Hematopoietic multipotent progenitor cell treated with erythropoietin and hydrocortisone succinate and interleukin-3 and kit ligand, for 8 days (in vitro differentiated cells): ENCODE results near the gene SUSD4.
"Not testable (repeated sequence)": the region's sequence is repeated elsewhere in the genome, so short reads cannot be mapped to it uniquely, and the experiment has no call there.

Experiments used
- DNase-seq: peaks from one replicate; pipeline ENCODE4 v3.0.0-alpha.2; 2015

Gene SUSD4

DNA sequence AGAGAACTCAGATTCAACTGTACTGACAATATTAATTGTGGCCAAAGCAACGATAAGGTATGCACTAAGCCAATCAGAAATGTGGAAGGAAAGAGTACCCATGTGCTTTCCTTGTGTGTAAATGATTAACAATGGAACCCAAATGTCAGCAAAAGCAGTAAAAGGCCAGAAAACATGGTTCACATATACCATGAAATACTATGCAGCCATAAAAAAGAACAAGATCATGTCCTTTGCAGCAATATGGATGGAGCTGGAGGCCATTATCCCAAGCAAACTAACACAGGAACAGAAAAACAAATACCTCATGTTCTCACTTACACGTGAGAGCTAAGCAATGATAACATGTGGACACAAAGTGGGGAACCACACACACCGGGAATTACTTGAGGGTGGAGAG lies 78.5 kb downstream of the SUSD4 start:
- no peak for DNase-seq

DNA sequence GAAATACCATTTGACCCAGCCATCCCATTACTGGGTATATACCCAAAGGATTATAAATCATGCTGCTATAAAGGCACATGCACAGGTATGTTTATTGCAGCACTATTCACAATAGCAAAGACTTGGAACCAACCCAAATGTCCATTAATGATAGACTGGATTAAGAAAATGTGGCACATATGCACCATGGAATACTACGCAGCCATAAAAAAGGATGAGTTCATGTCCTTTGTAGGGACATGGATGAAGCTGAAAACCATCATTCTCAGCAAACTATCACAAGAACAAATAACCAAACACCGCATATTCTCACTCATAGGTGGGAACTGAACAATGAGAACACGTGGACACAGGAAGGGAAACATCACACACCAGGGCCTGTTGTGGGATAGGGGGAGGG lies 80.3 kb downstream of the SUSD4 start:
- not testable (repeated sequence) for DNase-seq

DNA sequence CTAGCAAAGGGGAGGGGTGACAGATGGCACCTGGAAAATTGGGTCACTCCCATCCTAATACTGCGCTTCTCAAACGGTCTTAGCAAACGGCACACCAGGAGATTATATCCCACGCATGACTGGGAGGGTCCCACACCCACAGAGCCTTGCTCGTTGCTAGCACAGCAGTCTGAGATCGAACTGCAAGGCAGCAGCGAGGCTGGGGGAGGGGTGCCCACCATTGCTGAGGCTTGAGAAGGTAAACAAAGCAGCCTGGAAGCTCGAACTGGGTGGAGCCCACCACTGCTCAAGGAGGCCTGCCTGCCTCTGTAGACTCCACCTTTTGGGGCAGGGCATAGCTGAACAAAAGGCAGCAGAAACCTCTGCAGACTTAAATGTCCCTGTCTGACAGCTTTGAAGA lies 85.7 kb downstream of the SUSD4 start:
- DNase-seq, result not testable (repeated sequence)

DNA sequence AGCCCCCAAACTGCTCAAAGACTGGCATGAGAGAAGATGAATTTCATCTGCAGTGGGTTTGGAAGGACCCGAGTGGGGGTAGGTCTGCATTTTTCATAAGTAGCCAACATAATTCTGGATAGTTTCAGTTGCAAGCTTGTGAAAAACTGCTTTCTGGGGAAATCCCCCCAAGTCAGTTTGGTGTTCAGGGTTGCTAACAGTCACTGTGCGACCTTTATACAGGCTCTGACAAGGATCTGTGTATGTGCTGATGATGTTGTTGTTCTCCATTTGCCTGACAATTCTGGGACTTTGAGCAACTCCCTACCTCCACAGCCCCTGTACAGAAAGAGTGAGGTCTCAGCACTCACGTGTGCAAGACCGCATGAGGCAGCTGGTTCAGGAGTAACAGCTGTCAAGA lies 87.9 kb downstream of the SUSD4 start:
- no peak for DNase-seq

DNA sequence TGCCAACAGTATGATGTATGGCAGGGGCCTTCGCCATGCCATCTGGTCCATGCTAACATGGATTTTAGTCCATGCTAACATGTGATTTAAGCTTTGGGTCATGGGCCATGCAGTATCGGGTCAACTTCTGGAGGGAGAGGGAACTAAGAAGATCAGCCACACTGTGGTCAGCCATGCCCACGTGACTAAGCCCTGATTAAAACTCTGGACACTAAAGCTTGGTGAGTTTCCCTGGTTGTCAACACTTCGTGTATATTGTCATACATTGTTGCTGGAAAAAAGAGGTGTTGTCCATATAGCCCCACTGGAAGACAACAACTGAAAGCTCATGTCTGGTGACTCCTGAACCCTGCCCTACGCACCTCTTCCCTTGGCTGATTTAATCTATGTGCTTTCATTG lies 90.5 kb downstream of the SUSD4 start:
- no peak for DNase-seq

DNA sequence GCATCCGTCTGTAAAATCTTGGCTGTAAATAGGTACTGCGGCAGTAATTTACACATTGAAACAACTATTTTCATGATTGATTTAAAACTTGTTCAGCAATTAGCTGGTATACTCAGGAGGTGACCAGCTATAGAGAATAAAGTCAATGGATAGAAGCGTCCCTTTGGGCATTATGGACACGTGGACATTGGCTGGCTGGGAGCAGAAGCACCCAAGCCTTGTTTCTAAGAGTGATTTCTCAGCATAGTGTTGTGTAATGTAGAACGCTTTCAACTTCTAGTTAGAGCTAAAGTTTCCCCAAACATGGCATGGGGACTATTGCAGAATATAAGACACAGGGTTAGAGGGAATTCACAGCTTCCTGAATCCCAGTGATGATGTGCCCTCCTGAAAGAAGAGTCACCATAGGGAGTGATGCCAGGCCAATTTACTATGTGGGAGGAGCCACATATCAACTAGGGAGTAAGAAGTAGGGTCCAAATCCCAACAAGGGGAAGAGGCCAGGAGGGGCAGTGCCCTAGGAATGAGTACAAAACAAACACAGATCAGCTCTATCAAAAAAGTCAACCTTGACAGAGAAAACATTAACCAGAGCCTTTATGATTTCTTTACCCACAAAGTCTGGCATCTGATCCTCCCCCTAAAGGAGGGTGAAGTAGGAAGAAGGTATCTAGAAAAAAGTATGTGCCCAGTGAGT lies 92.7 kb downstream of the SUSD4 start:
- DNase-seq, result no peak

DNA sequence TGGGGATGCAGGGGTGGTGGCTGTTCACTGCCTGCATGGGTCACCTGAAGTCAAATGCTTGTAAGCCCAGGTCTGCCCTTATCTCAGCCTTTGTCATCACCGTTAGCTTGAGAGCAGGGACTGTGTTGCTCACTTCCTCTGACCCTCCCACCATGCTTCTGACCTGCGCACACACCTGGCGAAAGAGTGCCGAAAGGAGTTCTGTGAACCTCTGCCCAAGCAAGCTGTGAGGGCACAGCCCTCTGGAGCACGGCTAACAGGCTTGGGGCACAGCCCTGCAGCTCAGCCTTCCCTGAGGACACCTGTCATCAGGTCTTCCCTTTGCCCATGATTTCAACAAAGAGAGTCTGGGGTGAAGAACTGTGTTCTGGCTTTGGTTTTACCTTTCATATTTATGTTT lies 93.8 kb downstream of the SUSD4 start:
- DNase-seq, result no peak

DNA sequence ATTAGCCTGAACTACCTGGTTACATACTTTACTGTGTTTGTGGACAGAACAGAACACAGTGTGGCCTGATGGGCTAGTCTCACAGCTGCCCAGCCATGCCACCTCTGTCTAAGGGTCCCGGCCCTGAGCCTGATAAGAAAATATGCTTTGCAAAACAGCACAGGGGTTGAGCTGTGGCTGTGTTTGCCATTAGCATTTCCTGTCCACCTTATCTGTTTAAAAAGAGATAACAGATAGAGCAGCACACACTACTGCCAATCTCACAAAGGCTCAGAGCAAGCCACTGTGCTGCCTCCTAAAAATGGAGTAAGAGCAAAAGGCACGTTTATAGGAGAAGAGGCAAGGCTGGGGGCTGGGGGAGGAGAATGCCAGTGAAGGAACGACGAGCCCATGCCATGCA lies 95.0 kb downstream of the SUSD4 start:
- DNase-seq, result peak; percentile 18

DNA sequence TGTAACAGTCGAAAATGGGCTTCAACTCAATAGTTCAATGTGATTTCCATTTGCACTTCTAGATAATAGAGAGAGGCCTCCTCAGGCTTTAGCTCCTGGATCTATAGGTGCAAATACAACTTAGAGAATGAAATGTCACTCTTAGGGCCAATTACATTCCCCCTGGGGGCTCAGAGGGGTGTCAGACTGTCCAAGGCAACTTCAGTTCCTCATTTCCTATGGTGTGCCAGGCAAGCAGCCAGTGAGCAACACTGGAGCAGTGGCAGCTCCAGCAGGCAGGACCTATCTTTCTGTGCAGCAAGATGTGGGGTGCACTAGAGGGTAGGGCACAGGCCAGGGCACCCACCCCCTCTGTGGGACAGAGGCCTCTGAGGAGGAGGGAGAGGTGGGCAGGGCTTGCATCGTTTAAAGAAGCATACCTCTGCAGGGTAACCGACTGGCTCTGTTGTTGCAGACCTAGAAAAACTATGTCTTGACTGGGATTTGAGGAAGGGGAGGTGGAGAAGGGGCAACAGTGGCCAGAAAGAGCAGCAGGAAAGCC lies 97.3 kb downstream of the SUSD4 start:
- no peak for DNase-seq

DNA sequence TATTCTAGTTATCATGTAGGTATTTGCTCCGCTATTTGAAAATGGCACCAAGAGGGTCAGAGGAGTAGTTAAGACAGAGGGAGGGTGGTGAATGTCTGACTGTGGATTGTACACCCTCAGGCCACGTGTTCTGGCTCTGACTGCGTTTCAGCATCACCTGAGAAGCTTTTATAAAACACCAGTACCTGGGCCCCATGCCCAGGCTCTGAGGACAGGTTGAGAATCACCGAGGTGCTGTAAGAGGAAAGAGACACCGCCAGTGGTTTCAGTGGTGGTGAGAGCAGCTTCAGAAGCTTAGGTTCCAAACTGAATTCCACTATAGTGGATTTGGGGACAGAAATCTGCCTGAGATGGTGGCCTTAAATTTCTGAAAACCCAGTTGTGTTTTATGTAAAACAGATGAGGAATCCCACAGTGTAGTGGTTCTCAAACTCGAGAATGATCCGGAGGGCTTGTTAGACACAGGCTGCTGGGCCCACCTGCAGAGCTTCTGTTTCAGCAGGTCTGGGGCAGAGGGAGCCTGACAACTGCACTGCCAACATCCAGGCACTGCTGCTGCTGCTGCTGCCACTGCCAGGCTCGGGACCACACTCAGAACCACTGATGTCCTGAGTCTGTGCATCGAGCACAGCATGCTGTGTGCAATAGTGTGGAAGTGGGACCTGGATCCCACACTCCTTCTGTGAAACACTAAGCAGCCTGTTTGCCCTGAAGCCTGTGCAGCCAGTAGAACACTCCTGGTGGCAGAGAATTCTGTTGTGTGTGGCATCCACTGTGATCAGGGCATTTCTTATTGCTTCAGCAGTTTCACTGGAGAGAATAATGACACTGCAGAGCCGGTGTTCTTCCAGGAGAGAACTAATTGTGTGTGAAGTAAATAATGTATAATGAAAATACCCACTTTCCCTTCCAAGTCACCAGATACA lies 98.7 kb downstream of the SUSD4 start:
- no peak for DNase-seq

DNA sequence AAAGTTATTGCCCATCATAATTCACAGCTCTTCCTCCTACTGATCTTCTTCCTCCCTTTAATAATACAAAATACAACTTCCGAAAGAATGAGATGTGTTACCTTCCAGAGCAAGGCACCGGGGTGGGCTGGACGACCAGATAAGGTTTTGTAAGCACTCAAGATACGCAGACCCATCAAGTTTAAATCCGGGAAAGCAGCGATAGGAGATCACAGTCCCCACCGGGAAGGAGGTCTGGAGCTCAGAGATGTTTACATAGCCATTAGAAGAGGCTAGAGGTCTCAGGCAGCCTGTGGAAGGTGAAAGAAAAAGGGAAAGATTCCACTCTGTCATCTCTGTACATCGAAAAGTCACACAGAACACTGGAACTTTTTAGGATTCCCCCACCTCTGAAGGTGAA lies 99.4 kb downstream of the SUSD4 start:
- DNase-seq, result no peak

DNA sequence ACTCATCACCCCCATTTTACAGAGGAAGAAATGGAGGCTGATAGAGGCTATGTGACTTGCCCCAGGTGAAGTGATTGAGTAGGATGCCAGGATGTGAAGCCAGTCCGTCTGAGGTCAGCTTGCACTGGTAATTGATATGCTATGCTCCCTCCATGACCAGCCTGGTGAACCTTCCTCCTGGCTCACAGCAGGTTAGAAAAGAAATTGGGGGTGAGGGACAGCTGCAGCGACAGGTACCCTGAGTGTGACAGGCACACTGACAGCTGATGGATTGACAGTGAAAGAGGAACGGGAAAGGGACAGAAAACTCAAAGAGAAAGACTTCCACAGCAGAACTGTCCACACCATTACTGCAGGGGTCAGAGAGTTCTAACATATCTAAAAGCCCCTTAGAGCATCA lies 102.1 kb downstream of the SUSD4 start:
- DNase-seq, result no peak

DNA sequence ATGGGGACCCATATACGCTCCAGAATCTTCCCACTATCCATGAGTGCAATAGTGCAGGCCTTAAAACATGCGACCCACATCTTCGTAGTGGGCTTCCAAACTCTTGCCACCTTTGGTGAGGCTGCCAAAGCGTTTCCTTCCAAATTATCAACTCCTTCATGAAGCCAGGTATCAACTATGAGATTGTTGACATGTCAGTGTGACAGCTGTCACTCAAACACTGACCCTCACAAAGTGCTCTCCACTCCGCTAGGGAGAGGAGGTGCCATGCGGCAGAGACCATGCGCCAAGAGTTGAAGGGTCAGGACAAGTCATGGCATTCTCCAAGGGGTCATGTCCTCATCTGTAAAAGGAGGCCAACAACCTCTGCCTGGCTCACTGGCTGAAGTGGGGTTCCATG lies 103.3 kb downstream of the SUSD4 start:
- no peak for DNase-seq

DNA sequence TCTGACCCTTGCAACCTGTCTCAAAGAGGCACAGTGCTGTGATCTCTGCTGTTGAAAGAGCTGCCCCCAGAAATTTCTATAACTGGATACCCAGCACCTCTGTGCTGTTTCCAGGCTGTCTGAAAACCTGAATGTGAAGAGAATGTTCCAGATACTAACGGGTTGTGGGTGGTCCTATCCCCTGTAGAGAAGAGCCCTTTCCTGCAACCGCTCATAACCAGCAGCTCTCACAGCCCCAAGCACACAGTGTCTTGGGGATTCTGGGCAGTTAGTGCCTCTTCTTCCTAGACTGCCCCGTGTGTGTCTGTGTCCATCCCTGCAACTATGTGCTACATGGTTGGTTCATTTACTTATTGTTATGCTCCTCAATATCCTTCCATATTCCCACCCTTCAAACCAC lies 104.5 kb downstream of the SUSD4 start:
- no peak for DNase-seq

DNA sequence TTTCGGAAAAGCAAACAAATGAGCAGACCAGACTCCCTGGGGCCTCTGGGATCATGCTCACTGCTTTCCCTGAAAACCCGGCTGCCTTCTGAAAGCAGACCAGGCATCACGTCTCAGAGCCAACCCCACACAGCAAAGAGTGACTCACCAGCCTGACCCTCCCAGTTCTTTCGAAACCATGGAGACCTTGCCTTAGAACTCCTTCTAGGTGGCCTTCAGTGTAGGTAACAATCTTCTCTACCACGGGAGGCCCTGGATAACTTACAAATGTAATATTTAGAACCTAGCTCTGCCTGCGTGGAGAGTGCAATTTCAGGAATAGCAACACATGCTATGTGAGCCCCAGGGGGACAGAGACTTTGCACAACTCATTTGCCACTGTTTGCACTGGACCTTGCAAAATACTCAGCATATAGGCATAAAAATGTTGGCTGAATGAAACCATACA lies 105.2 kb downstream of the SUSD4 start:
- DNase-seq, result no peak

DNA sequence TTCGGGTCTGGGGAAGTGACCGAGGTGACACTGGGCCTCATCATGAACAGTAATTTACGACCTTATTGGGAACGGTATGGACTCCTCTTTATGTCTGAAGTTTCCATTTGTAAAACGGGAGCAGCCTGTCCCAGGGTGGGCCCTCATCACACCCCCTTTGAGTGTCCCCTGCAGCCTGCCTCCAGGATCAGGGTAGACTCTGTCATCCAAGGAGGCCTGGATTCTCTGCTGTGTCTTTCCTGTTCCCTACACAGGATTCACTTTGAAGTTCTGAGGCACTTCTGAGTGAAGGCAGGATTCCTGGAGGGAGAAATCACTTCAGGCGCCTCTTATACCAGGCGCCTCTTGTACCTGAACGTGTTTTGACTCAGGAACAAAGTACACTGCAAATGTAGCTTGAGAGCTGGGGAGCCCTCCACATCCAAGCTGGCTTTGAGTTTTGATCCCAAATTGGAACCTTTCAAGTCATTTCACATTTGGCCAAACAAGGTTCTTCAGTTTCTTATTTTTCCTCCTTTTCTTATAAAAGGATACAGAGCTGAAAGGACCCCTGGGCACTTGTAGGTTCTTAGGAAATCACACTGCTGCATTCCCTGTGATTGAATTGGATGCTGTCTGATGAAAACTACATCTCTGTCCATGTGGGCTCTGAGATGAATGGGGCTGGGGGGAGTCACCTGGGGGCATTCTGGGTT lies 106.0 kb downstream of the SUSD4 start:
- DNase-seq, result no peak

DNA sequence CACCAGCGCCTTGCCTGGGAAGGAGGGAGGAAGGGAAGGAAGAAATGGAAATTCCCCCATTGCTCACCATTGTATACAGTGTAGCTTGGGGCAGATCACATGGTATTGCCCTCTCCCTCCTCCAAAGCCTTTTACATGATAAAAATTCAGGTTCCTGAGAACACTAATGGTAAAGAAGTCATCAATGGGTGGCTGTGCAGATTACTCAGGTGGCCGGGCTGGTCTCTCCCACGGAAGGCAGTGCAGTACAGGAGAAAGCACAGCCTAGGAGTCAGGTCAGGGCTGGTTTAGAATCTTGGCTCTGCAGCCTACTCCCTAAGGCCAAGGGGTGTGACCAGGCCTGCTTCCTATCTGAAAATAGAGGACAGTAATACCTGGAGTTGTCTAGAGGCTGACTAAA lies 107.9 kb downstream of the SUSD4 start:
- DNase-seq, result no peak

DNA sequence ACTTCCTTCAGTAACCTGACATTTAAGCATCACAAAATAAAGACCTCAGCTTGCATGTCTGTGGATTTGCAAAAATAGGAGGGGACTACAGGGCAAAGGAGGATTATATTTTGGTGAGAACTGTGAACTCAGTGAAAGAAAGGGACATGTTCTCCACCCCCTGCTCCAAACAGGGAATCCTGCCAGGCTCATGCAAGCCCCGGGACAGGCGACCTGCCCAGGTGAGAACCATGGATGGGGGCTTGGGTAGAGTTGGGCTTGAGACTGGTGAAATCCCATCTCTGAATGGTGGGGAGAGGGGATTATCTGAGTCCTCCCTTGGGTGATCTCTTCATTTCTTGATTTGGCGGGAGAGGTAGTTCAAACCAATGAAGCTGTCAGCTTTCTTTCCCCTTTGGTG lies 110.1 kb downstream of the SUSD4 start:
- DNase-seq, result no peak

DNA sequence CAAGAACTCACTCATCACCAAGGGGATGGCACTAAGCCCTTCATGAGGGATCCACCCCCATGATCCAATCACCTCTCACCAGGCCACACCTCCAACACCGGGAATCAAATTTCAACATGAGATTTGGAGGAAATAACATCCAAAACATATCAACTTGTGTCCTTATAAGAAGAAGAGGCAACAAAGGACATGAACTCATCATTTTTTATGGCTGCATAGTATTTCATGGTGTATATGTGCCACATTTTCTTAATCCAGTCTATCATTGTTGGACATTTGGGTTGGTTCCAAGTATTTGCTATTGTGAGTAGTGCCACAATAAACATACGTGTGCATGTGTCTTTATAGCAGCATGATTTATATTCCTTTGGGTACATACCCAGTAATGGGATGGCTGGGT lies 112.6 kb downstream of the SUSD4 start:
- DNase-seq, result not testable (repeated sequence)

DNA sequence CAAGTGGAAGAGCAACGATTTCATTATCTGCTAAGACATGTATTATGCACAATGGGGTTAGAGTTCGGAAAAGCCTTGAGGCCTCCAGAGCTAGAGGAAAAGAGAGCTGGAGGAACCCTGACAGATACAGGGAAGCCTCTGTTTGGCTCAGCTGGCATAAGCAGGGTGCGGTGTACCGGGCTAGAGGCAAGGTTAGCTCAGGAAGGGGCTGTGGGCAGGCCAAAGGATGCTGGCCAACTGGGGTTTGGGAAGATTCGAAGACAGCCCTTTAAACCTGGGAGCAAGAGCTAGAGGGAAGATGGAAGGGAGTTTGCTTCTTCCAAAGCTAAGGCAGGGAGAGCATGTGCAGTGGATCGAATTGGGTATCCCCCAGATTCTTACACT lies 113.4 kb downstream of the SUSD4 start:
- no peak for DNase-seq

DNA sequence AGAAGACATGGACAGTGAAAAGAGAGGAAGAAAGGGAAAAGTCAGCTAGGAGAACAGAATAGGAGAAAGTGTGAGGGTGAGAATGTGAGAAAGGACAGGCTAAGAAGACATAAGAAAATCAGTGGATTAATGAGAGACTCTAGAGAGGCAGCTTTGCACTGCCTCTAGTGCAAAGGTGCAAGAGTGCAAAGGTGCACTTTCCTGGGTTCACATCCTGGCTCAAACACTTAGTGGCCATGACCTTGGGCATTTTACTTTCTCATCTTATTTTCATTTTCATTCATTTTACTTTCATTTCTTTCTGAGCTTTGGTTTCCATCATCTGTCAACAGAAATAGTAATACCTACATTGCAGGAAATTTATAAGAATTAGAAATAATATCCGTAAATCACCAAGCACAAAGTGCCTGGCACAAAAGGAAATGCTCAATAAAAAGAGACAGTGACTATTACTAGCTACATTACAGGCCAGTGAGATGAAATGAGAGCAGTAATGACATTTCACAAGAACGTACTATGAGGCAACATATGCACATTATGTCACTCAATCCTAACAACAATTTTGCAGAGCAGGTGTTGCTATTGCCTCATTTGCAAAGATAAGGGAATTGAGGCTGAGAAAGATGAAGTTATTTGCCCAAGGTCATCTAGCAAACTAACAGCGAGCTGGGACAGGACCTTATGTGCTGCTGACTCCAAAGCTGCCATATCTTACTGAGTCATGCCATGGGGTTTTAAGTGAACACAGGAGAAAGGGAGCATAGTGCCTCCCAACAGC lies 113.9 kb downstream of the SUSD4 start:
- DNase-seq, result no peak

DNA sequence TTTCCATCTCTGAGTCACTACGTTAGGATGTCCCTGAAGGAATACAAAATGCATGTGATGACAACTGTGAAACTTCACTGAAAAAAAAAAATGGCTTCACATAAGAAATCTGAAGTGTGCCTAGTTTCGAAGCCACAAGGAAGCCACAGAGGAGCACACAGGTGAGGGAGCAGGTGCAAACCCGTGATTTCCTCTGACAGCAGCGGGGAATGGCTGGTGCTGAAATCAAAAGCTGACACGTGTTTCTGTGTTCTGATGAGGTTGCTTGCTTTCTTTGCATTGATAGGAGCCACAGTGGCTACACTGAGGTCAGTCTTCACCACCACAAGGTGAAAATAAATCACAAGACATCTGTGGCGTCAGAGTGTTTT lies 115.2 kb downstream of the SUSD4 start:
- DNase-seq, result no peak
